ENCODE results near the gene MBTPS1. TPM values are rescaled to one million over a fixed set of nuclear protein-coding genes. Genes with fewer than 3 reads are reported as not detected.

MBTPS1 gene
- polyA plus RNA-seq, 2 donors = 23.1 to 25.6 TPM

- no peaks in the 10 kb centered on the region for H3K4me1 ChIP-seq (ENCODE audit: control insufficient read depth in 2 of 2, insufficient read depth in 2 of 2, low read length in 1 of 2)
- H3K36me3 ChIP-seq (ENCODE audit: control insufficient read depth in 2 of 2, insufficient read depth in 2 of 2, low read length in 1 of 2) = no peaks in the 10 kb centered on the region
- no peak overlapping the region for H3K4me3 ChIP-seq (ENCODE audit: low read depth in 1 of 2, low read length in 2 of 2)
- H3K27me3 ChIP-seq (ENCODE audit: control insufficient read depth in 1 of 2, insufficient read depth in 2 of 2, low read length in 2 of 2) = no peaks in the 10 kb centered on the region
- WGBS, 2 donors = 70 to 79% methylated on average over 14 of the region's 14 CpGs
- no peaks in the 10 kb centered on the region for H3K9me3 ChIP-seq (ENCODE audit: control insufficient read depth in 2 of 2, insufficient read depth in 1 of 2, low read depth in 1 of 2, low read length in 1 of 2)
- H3K27ac ChIP-seq (ENCODE audit: low read depth in 2 of 2, low read length in 1 of 2) = no peak overlapping the region
Observed at GRCh38 chr16:84138824-84139627, 22.3 kb upstream of the MBTPS1 start.

GRCh38 chr16:84138500-84138823, 21.7 kb upstream of the MBTPS1 start:
- Histone ChIP-seq H3K9me3 (ENCODE audit: control insufficient read depth in 2 of 2, insufficient read depth in 1 of 2, low read depth in 1 of 2, low read length in 1 of 2) (no peaks in the 10 kb centered on the region), H3K36me3 (ENCODE audit: control insufficient read depth in 2 of 2, insufficient read depth in 2 of 2, low read length in 1 of 2) (no peaks in the 10 kb centered on the region), H3K27me3 (ENCODE audit: control insufficient read depth in 1 of 2, insufficient read depth in 2 of 2, low read length in 2 of 2) (no peaks in the 10 kb centered on the region), H3K4me1 (ENCODE audit: control insufficient read depth in 2 of 2, insufficient read depth in 2 of 2, low read length in 1 of 2) (no peaks in the 10 kb centered on the region), H3K4me3 (ENCODE audit: low read depth in 1 of 2, low read length in 2 of 2) (no peak overlapping the region), H3K27ac (ENCODE audit: low read depth in 2 of 2, low read length in 1 of 2) (no peak overlapping the region)
- WGBS, 2 donors = 58 to 63% methylated on average over 2 of the region's 2 CpGs

- 92% methylated on average over 7 of the region's 7 CpGs for WGBS, 2 donors
- no peaks in the 10 kb centered on the region for H3K27me3 ChIP-seq (ENCODE audit: control insufficient read depth in 1 of 2, insufficient read depth in 2 of 2, low read length in 2 of 2)
- no peak overlapping the region for H3K27ac ChIP-seq (ENCODE audit: low read depth in 2 of 2, low read length in 1 of 2)
- H3K9me3 ChIP-seq (ENCODE audit: control insufficient read depth in 2 of 2, insufficient read depth in 1 of 2, low read depth in 1 of 2, low read length in 1 of 2) = no peaks in the 10 kb centered on the region
- H3K4me1 ChIP-seq (ENCODE audit: control insufficient read depth in 2 of 2, insufficient read depth in 2 of 2, low read length in 1 of 2) = no peaks in the 10 kb centered on the region
- no peak overlapping the region for H3K4me3 ChIP-seq (ENCODE audit: low read depth in 1 of 2, low read length in 2 of 2)
- no peaks in the 10 kb centered on the region for H3K36me3 ChIP-seq (ENCODE audit: control insufficient read depth in 2 of 2, insufficient read depth in 2 of 2, low read length in 1 of 2)
Observed at GRCh38 chr16:84137769-84138357, 21.1 kb upstream of the MBTPS1 start.

- Histone ChIP-seq H3K4me1 (ENCODE audit: control insufficient read depth in 2 of 2, insufficient read depth in 2 of 2, low read length in 1 of 2) (no peaks in the 10 kb centered on the region), H3K36me3 (ENCODE audit: control insufficient read depth in 2 of 2, insufficient read depth in 2 of 2, low read length in 1 of 2) (no peaks in the 10 kb centered on the region), H3K9me3 (ENCODE audit: control insufficient read depth in 2 of 2, insufficient read depth in 1 of 2, low read depth in 1 of 2, low read length in 1 of 2) (no peaks in the 10 kb centered on the region), H3K4me3 (ENCODE audit: low read depth in 1 of 2, low read length in 2 of 2) (no peak overlapping the region), H3K27me3 (ENCODE audit: control insufficient read depth in 1 of 2, insufficient read depth in 2 of 2, low read length in 2 of 2) (no peaks in the 10 kb centered on the region), H3K27ac (ENCODE audit: low read depth in 2 of 2, low read length in 1 of 2) (no peak overlapping the region)
- 90 to 92% methylated on average over 8 of the region's 8 CpGs for WGBS, 2 donors
Observed at GRCh38 chr16:84137287-84137686, 20.5 kb upstream of the MBTPS1 start.

- H3K27me3 ChIP-seq (ENCODE audit: control insufficient read depth in 1 of 2, insufficient read depth in 2 of 2, low read length in 2 of 2) = no peaks in the 10 kb centered on the region
- H3K4me3 ChIP-seq (ENCODE audit: low read depth in 1 of 2, low read length in 2 of 2) = no peak overlapping the region
- H3K27ac ChIP-seq (ENCODE audit: low read depth in 2 of 2, low read length in 1 of 2) = no peak overlapping the region
- no peaks in the 10 kb centered on the region for H3K36me3 ChIP-seq (ENCODE audit: control insufficient read depth in 2 of 2, insufficient read depth in 2 of 2, low read length in 1 of 2)
- no peaks in the 10 kb centered on the region for H3K4me1 ChIP-seq (ENCODE audit: control insufficient read depth in 2 of 2, insufficient read depth in 2 of 2, low read length in 1 of 2)
- 91 to 93% methylated on average over 11 of the region's 11 CpGs for WGBS, 2 donors
- H3K9me3 ChIP-seq (ENCODE audit: control insufficient read depth in 2 of 2, insufficient read depth in 1 of 2, low read depth in 1 of 2, low read length in 1 of 2) = no peaks in the 10 kb centered on the region
Observed at GRCh38 chr16:84136331-84137125, 19.8 kb upstream of the MBTPS1 start.

- 86 to 91% methylated on average over 7 of the region's 7 CpGs for WGBS, 2 donors
- Histone ChIP-seq H3K4me1 (ENCODE audit: control insufficient read depth in 2 of 2, insufficient read depth in 2 of 2, low read length in 1 of 2) (no peaks in the 10 kb centered on the region), H3K27ac (ENCODE audit: low read depth in 2 of 2, low read length in 1 of 2) (no peak overlapping the region), H3K4me3 (ENCODE audit: low read depth in 1 of 2, low read length in 2 of 2) (no peak overlapping the region), H3K36me3 (ENCODE audit: control insufficient read depth in 2 of 2, insufficient read depth in 2 of 2, low read length in 1 of 2) (peaks cover 0 to 7% of the 10 kb centered on the region in 2 donors), H3K9me3 (ENCODE audit: control insufficient read depth in 2 of 2, insufficient read depth in 1 of 2, low read depth in 1 of 2, low read length in 1 of 2) (no peaks in the 10 kb centered on the region), H3K27me3 (ENCODE audit: control insufficient read depth in 1 of 2, insufficient read depth in 2 of 2, low read length in 2 of 2) (no peaks in the 10 kb centered on the region)
Observed at GRCh38 chr16:84132527-84133285, 16.0 kb upstream of the MBTPS1 start.

GRCh38 chr16:84131117-84131516, 14.4 kb upstream of the MBTPS1 start:
- Histone ChIP-seq H3K9me3 (ENCODE audit: control insufficient read depth in 2 of 2, insufficient read depth in 1 of 2, low read depth in 1 of 2, low read length in 1 of 2) (no peaks in the 10 kb centered on the region), H3K4me1 (ENCODE audit: control insufficient read depth in 2 of 2, insufficient read depth in 2 of 2, low read length in 1 of 2) (no peaks in the 10 kb centered on the region), H3K4me3 (ENCODE audit: low read depth in 1 of 2, low read length in 2 of 2) (no peak overlapping the region), H3K36me3 (ENCODE audit: control insufficient read depth in 2 of 2, insufficient read depth in 2 of 2, low read length in 1 of 2) (peaks cover 2 to 9% of the 10 kb centered on the region in 2 donors), H3K27ac (ENCODE audit: low read depth in 2 of 2, low read length in 1 of 2) (no peak overlapping the region), H3K27me3 (ENCODE audit: control insufficient read depth in 1 of 2, insufficient read depth in 2 of 2, low read length in 2 of 2) (no peaks in the 10 kb centered on the region)
- 82 to 83% methylated on average over 5 of the region's 5 CpGs for WGBS, 2 donors

GRCh38 chr16:84124257-84125073, 7.7 kb upstream of the MBTPS1 start:
- Histone ChIP-seq H3K27me3 (ENCODE audit: control insufficient read depth in 1 of 2, insufficient read depth in 2 of 2, low read length in 2 of 2) (no peaks in the 10 kb centered on the region), H3K27ac (ENCODE audit: low read depth in 2 of 2, low read length in 1 of 2) (no peak overlapping the region), H3K36me3 (ENCODE audit: control insufficient read depth in 2 of 2, insufficient read depth in 2 of 2, low read length in 1 of 2) (peaks cover 2 to 14% of the 10 kb centered on the region in 2 donors), H3K4me3 (ENCODE audit: low read depth in 1 of 2, low read length in 2 of 2) (no peak overlapping the region), H3K4me1 (ENCODE audit: control insufficient read depth in 2 of 2, insufficient read depth in 2 of 2, low read length in 1 of 2) (peaks cover 0 to 3% of the 10 kb centered on the region in 2 donors), H3K9me3 (ENCODE audit: control insufficient read depth in 2 of 2, insufficient read depth in 1 of 2, low read depth in 1 of 2, low read length in 1 of 2) (no peaks in the 10 kb centered on the region)
- 85 to 87% methylated on average over 7 of the region's 7 CpGs for WGBS, 2 donors
